Kidney epithelial cell (primary cell): ENCODE data around the gene FHOD3. TPM values are rescaled to one million over a fixed set of nuclear protein-coding genes. Genes with fewer than 3 reads are reported as not detected.

Experiments used
- DNase-seq: peaks from one replicate; pipeline ENCODE4 v3.0.0-alpha.2; 2010; ENCODE audit warnings: low read depth
- H3K27me3 ChIP-seq: 2 replicates; pipeline ENCODE4 v1.6.0; 2011; ENCODE audit warnings: low read length; ENCODE audit not compliant: control insufficient read depth, insufficient read depth
- H3K36me3 ChIP-seq: 2 replicates; pipeline ENCODE4 v1.5.1; 2011; ENCODE audit warnings: low read length; ENCODE audit not compliant: control insufficient read depth, insufficient read depth
- H3K4me3 ChIP-seq: 2 replicates; pipeline ENCODE4 v1.5.1; 2011; ENCODE audit warnings: low read depth, mild to moderate bottlenecking, control low read depth, low read length
- total RNA-seq: library from RNA; depleted of rRNA; stranded (reverse); fragments of >200 nt; gene quantifications from 2 replicates; pipeline ENCODE4 v1.2.3, GENCODE V29; 2015
- TF ChIP-seq, protein P1 (sequence below): IDR thresholded peaks from 2 replicates; pipeline ENCODE4 v1.5.1; 2011; ENCODE audit warnings: mild to moderate bottlenecking, moderate library complexity, low read length, control low read depth, inconsistent platforms; ENCODE audit not compliant: insufficient read depth, poor library complexity, severe bottlenecking

The FHOD3 gene
- total RNA-seq, 1 donor from 2014 or later: 47.2 TPM

- no peak for DNase-seq
- no peaks in the 10 kb centered on the region for H3K27me3 ChIP-seq
- TF ChIP-seq, protein P1, sequence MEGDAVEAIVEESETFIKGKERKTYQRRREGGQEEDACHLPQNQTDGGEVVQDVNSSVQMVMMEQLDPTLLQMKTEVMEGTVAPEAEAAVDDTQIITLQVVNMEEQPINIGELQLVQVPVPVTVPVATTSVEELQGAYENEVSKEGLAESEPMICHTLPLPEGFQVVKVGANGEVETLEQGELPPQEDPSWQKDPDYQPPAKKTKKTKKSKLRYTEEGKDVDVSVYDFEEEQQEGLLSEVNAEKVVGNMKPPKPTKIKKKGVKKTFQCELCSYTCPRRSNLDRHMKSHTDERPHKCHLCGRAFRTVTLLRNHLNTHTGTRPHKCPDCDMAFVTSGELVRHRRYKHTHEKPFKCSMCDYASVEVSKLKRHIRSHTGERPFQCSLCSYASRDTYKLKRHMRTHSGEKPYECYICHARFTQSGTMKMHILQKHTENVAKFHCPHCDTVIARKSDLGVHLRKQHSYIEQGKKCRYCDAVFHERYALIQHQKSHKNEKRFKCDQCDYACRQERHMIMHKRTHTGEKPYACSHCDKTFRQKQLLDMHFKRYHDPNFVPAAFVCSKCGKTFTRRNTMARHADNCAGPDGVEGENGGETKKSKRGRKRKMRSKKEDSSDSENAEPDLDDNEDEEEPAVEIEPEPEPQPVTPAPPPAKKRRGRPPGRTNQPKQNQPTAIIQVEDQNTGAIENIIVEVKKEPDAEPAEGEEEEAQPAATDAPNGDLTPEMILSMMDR: no peak
- no peak overlapping the region for H3K4me3 ChIP-seq
- no peaks in the 10 kb centered on the region for H3K36me3 ChIP-seq
These were observed 32.3 kb downstream of the FHOD3 start for GRCh38 chr18:36329684-36330434.

- H3K27me3 ChIP-seq: no peaks in the 10 kb centered on the region
- H3K4me3 ChIP-seq: no peak overlapping the region
- TF ChIP-seq, protein P1: no peak
- H3K36me3 ChIP-seq: no peaks in the 10 kb centered on the region
- DNase-seq: no peak
These were observed 33.0 kb downstream of the FHOD3 start for GRCh38 chr18:36330435-36331052.

DNA sequence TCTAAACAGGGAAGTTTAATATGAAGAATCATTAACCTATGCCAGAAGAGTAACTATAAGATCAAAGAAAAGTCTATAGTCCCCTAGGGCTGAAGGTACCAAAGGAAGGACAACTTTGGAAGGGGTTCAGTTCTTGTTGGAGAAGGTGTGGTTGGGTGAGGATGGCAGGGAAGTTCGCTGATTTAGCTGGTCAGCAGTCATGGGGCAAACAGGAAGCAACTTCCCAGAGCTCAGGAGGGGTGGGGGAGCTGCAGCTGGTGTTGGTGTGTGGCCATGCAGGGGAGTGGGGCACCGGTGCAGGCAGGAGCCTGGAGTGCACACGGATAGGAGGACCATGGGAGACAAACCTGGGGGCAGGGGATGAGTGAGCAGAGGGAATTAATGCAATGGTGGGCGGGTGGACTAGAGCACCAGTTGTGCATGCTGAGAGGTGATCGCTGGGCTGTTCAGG is 34.0 kb downstream of the FHOD3 start:
- H3K27me3 ChIP-seq: no peaks in the 10 kb centered on the region
- no peak for DNase-seq
- H3K36me3 ChIP-seq: no peaks in the 10 kb centered on the region
- no peak overlapping the region for H3K4me3 ChIP-seq
- TF ChIP-seq, protein P1: no peak

DNA sequence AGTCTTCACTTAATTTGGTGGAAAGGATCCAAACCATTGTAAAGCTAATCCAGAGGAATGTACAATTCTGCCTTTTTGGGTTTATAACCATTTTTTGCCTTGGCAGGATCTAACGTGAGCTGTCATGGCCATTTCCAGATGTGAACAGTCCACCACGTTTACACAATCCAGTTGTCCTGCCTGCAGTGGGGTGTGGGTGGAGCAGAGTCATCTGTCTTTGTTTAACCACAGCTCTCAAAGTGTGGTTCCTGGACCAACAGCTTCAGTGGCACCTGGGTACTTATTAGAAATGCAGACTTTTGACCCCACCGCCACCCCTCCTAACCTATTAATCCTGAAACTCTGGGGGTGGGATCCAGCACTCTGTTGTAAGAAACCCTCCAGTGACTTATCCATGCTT is 35.9 kb downstream of the FHOD3 start:
- DNase-seq: no peak
- TF ChIP-seq, protein P1: no peak
- Histone ChIP-seq H3K36me3 (no peaks in the 10 kb centered on the region), H3K27me3 (no peaks in the 10 kb centered on the region), H3K4me3 (no peak overlapping the region)

- Histone ChIP-seq H3K36me3 (no peaks in the 10 kb centered on the region), H3K27me3 (no peaks in the 10 kb centered on the region), H3K4me3 (no peak overlapping the region)
- TF ChIP-seq, protein P1: no peak
- DNase-seq: no peak
These were observed 37.3 kb downstream of the FHOD3 start for GRCh38 chr18:36334798-36335197.
